Neural progenitor cell (in vitro differentiated cells): Measurements from ENCODE around the gene TLL2.

Source experiments
- EZH2phosphoT487 ChIP-seq: fragments of 200-600 bp; sonication (generic); IDR thresholded peaks from 2 replicates; pipeline ENCODE4 v1.6.1; 2017; ENCODE audit warnings: antibody characterized with exemption
- TF ChIP-seq, protein P1 (sequence below): fragments of 200-600 bp; sonication (generic); IDR thresholded peaks from 2 replicates; pipeline ENCODE4 v1.5.1; 2017; ENCODE audit warnings: antibody characterized with exemption, mild to moderate bottlenecking

DNA sequence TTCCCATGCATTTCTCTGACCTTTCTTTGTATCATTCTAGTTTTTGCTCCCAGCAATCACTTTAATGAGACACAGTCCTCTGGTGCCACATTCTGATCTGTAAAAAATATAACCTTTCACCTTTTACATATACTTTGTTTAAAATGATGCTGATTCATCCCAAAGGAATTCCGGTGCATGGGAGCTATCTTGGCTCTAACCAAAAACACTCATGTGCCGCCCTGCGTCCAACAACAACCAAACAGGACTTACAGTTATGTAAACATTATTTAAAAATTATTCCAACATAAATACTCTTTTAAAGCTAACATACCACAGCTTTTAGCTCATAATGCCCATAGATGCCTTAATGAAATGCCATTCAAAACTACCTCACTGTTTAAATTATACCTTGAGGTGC is 147.2 kb downstream of the TLL2 start:
- TF ChIP-seq, protein P1, sequence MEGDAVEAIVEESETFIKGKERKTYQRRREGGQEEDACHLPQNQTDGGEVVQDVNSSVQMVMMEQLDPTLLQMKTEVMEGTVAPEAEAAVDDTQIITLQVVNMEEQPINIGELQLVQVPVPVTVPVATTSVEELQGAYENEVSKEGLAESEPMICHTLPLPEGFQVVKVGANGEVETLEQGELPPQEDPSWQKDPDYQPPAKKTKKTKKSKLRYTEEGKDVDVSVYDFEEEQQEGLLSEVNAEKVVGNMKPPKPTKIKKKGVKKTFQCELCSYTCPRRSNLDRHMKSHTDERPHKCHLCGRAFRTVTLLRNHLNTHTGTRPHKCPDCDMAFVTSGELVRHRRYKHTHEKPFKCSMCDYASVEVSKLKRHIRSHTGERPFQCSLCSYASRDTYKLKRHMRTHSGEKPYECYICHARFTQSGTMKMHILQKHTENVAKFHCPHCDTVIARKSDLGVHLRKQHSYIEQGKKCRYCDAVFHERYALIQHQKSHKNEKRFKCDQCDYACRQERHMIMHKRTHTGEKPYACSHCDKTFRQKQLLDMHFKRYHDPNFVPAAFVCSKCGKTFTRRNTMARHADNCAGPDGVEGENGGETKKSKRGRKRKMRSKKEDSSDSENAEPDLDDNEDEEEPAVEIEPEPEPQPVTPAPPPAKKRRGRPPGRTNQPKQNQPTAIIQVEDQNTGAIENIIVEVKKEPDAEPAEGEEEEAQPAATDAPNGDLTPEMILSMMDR, result no peak
- TF ChIP-seq EZH2phosphoT487, result no peak
